PC-9 (cell line): ENCODE measurements around the gene GIPC2.

ENCODE experiments used
- CTCF ChIP-seq: fragments of 200-600 bp; sonication (generic); conservative IDR thresholded peaks from 2 replicates; pipeline ENCODE4 v1.6.1; 2017; ENCODE audit warnings: mixed run types, antibody characterized with exemption, mild to moderate bottlenecking, moderate library complexity
- EZH2 ChIP-seq: fragments of 200-600 bp; sonication (generic); IDR thresholded peaks from 2 replicates; pipeline ENCODE4 v1.8.0; 2017; ENCODE audit warnings: antibody characterized with exemption, low read depth

- TF ChIP-seq CTCF: no peak
- no peak for TF ChIP-seq EZH2
Observed at GRCh38 chr1:78142736-78143135, 97.0 kb downstream of the GIPC2 start.
